ENCODE results near the gene CD4.

The CD4 gene

DNA sequence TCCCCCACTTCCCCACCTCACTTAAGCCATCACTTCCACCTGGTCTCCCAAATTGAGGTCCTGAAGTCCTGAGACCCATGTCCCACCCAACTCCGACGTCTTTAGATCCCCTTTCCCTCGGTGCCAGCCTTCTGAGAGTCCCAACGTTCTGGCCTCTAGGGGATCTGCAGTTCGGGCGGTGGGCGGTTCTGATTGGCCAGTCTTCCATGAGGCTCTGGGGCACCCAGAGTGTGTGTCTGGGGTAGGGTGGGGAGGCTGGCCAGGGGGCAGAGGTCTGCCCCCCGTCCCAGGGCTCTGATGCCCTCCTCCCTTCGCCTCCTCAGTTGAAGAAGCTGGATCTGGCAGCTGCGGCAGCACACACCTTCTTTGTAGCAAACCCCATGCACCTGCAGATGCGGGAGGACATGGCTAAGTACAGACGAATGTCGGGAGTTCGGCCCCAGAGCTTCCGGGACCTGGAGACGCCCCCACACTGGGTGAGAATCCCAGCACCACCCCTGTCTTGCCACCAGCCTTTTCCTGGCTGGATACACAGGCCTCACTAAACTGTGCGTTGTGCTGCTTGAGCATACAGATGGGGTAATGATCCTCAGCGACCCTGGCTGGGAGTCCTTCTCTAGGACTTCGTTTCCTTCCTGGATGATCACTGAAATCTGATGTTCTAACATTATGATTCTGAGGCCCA, 40.4 kb downstream of the CD4 start:
- DNase-seq = no peak

DNA sequence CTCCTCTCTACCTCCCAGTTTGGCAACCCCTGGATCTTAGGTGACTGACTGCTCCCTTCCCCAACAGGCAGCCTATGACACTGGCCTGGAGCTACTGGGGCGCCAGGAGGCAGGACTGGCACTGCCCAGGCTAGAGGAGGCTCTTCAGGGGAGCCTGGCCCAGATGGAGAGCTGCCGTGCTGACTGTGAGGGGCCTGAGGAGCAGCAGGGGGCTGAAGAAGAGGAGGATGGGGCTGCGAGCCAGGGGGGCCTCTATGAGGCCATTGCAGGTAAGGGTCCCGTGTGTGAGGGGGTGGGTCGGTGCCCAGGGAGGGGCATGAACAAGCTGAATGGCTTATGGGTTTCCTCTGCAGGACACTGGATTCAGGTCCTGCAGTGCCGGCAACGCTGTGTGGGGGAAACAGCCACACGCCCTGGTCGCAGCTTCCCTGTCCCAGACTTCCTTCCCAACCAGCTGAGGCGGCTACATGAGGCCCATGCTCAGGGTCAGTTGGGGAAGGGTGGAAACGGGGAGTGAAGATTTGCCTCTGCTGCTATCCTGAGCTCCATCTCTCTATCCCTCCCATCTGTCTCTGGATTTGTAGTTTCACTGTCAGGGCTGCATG, 41.1 kb downstream of the CD4 start:
- no peak for DNase-seq

DNA sequence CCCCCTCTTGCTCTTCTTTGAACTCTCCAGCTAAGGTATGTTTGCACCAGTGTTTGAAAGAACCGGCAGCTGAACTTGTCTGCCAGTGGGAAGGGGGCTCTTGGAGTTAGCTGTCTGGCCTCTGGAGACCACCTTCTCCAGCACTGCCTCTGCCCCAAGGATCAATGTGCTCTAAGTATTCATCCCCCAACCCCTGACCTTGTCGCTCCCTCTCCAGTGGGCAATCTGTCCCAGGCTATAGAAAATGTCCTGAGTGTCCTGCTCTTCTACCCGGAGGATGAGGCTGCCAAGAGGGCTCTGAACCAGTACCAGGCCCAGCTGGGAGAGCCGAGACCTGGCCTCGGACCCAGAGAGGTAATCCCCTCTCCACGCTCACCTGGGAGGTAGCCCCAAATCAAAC, 41.7 kb downstream of the CD4 start:
- no peak for DNase-seq

DNA sequence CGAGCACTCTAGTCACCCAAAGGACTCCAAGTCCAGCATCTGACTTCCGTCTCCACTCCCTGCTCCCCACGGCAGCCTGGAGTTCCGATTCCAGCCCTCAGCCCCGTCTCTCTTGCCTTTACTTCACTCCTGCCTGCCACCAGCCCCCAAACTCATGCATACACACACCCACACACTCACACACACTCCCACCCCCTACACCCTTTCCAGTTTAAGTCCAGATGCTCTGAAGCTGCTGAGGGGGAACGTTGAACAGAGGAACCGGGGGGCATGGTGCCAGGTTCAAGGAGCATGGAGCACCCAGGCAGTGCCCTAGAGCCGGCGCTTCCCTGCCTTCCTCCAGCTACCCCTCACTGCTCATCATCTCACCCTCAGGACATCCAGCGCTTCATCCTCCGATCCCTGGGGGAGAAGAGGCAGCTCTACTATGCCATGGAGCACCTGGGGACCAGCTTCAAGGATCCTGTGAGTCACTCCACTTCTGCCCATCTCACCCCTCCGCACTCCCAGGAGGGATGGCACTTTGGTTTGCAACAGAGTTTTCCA, 42.2 kb downstream of the CD4 start:
- no peak for DNase-seq

DNA sequence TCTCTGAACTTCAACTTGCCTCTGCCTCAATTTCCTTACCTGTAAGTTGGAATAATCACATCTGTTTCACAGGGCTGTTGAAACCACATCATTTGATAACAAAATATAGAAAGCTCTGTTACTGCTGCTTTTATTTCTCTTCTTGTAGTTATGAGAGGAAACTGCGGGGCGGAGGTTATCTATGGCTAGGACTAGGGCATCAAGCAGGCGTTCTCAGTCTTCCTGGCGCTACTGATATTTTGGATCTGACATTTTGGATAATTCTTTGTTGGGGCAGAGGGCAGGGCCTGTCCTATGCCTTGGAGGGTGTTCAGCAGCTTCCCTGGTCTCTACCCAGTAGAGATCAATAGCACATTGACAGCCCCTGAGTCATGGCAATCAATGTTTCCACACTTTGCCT, 42.8 kb downstream of the CD4 start:
- DNase-seq = no peak

DNA sequence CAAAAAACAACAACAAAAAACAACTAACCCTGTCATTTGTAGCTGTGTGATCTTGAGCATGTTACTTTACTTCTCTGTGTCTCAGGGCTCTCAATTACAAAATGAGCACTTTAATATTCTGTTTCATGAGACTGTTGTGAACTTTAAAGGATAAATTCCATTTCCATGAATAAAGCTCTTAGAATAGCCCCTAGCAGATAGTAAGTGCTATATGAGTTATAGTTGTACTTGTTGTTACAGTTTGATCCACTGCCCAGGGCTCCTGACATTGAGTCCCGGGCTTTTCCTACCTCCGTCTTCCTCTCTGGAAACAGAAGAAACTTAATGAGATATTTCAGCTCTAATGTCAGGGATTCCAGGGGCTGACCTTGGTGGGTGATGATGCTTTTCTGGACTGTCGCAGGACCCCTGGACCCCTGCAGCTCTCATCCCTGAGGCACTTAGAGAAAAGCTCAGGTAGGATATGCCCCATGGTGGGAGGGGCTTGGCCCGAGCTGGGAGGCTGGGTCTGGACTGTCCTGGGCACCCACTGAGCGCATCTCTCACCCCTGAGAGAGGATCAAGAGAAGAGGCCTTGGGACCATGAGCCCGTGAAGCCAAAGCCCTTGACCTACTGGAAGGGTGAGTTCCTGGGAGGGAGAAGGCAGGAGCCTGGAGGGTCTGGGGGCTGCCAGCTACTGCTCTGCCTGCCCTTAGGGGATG, 44.0 kb downstream of the CD4 start:
- DNase-seq = no peak

DNA sequence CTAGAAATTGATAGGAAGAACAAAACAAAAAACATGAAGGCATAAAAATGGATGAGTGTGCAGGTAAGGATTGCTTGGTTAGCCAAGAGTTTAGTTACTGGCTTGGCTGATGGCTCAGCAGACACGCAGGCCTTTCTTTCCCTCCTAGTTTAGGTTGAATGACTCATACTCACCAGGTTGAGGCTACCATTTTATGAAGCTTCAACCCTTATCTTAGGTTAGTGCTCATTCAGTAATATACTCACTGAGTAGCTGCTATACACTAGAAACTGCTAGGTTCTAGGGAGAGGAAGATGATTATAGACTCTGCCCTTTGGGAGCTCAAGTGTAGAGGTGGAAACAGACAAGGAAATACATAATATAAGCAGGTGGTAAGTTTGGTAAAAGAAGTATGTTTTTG, 44.9 kb downstream of the CD4 start:
- no peak for DNase-seq

DNA sequence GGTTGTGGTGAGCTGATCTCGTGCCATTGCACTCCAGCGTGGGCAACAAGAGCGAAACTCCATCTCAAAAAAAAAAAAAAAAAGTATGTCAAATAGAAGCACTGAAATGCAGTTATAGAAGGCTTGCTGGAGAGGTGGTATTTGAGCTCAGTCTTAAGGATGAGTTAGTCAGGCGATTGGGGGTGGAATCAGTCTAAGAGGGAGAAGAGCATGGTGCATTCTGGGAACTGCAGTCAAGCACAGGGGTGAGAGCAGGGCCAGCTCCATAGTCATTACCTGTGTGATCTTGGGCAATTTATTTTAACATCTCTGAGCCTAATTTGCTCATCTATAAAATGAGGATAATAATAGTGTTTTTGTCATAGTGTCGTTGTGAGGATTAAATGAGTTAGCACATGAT, 45.5 kb downstream of the CD4 start:
- DNase-seq = no peak

DNA sequence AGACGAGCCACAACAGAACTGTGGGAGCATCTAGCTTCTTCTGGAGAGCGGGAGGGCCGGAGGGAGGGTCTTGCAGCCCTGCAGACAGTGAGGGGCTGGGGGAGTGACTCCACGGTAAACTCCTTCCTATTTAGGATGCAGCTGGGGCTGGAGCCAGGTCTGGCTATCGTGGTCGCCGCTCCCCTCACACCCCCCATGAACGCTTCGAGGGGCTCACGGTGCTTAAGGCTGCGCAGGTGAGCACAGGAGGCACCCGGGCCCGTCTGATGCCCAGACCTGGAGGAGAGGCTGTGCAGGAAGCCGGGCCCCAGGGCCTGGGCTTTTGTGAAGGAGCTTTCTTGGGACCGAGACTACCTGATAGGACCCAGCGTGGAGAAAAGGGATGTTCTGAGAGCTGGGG, 47.5 kb downstream of the CD4 start:
- DNase-seq = no peak

DNA sequence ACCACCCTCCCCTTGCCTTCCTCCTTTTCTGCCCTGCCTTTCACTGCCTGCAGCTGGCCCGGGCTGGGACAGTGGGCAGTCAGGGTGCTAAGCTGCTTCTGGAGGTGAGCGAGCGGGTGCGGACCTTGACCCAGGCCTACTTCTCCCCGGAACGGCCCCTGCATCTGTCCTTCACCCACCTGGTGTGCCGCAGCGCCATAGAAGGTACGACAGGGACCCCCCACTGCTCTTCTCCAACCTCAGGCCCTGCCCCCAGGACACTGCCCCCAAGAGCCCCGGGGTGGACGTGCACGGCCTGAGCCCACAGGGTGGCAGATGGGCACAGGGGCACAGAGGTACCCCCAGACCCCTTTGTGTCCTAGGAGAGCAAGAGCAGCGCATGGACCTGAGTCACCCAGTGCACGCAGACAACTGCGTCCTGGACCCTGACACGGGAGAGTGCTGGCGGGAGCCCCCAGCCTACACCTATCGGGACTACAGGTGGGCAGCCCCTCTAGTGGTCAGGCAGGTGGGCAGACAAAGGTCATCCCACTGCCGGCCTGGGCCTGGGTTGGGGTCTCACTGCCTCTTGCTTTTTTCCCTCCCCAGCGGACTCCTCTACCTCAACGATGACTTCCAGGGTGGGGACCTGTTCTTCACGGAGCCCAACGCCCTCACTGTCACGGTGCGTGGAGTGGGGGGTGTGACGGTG, 48.2 kb downstream of the CD4 start:
- DNase-seq = no peak

DNA sequence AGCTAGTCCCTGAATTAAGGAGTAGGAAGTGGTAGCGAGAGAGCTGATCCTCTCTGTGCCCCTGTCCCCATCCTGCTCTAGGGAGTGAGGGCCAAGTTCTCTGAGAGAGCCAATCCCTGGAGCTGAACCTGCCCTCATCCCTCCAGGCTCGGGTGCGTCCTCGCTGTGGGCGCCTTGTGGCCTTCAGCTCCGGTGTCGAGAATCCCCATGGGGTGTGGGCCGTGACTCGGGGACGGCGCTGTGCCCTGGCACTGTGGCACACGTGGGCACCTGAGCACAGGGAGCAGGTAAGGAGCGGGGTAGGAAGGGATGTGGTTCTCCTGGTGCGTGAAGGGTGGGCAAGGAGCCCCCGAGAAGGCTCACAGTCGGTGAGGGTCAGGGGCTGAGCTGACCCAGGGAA, 49.5 kb downstream of the CD4 start:
- DNase-seq = no peak

DNA sequence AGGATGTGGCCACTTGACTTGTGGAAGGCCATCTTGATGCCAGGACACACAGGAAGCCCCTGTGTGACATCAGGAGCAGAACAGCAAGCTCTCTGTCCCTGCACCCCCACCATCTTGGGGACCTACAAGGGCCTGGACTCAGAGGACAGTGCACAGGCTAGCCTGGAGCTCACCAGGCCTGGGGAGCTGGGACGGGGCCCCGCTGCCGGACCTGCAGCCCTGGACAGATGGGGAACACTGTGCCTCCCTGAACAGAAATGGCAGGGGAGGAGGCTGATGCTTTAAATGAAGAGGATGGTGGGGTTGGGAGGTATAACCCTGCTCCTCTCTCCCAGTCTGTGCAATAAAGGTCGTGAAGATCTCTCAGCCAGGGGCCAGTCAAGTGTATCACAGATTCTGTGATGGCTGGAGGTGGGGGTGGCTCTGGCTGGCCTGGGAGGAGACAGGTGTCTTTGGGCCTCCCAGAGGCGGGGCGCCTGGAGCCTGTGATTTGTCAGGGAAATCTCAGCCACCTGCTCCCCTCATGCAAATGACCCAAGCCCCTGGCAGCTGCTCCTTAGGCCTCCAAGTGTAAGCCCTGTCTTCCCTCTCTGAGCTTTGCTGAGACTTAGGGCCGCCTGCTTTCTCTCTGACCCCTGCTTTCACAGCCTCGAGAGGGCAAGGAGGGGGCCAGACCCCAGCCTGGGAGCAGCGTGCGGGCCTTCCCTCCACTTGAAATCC, 50.3 kb downstream of the CD4 start:
- DNase-seq = no peak

DNA sequence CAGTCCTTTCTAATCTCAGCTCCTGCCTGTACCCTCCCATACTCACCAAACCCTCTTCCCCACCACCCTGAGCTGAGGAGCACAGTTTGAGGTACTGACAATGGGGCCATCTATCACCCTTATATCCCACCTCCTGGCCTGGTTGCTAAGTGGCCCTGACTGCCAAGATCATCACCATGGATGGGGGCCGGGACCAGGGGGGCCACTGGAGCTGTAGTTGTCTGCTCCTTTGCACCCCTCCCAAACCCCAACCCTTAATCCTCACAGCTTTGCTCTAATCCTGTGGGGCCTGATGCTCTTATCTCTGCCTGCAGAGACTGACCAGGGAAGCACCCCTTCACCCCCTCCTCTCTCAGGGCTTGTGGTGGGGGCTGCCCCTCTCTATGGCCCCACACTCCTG, 51.0 kb downstream of the CD4 start:
- no peak for DNase-seq

DNA sequence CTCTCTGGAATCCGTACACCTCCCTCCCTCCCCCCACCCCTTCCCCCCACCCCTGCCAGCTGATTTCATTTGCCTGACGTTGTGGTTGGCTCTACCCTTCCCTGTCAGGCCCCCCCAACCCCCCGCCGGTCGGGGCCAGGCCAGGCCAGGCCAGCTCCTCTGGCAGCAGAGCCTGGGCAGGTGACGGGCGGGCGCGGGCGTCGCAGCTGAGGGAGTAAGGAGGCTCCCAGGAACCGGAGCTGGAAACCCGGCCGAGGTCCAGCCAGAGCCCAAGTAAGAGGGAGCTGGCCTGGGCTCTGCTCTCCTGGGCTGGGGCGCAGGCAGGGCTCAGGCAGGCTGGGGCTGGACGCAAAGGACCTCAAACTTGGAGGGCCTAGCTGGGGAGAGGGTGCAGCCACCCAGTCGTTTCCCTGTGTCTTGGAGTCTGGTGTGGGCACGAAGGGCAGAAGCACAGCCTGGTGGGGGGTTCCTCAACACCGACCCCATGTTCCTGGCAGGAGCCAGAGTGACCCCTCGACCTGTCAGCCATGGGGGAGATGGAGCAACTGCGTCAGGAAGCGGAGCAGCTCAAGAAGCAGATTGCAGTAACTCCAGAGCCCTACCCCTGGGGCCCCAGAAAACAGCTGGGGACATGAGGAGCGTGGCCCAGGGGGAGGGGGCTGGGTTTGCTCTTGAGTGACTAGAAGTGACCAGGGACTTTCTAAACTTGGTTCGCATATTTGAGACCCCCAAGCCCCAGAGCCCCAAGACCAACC, 51.6 kb downstream of the CD4 start, which contains the start of gene GNB3:
Gene GNB3, plus strand, starts transcription at position 165 of the 755 bp plus-strand sequence. Its CDS starts 363 bp downstream, at position 528.
- DNase-seq = no peak

DNA sequence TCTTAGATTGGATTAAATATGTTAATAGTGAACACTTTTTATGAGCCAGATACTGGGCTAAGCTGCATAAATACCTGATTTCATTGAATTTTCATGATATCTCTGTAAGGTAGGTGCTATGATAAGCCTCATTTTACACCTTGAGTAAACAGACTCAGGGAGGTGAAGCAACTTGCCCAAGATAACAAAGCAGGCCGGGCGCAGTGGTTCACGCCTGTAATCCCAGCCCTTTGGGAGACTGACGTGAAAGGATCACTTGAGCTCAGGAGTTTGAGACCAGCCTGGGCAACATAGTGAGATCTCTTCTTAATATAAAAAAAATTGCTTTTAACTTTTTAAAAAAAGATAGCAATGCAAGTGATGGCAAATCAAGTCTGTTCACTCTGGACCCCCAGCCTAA, 52.7 kb downstream of the CD4 start:
- no peak for DNase-seq

DNA sequence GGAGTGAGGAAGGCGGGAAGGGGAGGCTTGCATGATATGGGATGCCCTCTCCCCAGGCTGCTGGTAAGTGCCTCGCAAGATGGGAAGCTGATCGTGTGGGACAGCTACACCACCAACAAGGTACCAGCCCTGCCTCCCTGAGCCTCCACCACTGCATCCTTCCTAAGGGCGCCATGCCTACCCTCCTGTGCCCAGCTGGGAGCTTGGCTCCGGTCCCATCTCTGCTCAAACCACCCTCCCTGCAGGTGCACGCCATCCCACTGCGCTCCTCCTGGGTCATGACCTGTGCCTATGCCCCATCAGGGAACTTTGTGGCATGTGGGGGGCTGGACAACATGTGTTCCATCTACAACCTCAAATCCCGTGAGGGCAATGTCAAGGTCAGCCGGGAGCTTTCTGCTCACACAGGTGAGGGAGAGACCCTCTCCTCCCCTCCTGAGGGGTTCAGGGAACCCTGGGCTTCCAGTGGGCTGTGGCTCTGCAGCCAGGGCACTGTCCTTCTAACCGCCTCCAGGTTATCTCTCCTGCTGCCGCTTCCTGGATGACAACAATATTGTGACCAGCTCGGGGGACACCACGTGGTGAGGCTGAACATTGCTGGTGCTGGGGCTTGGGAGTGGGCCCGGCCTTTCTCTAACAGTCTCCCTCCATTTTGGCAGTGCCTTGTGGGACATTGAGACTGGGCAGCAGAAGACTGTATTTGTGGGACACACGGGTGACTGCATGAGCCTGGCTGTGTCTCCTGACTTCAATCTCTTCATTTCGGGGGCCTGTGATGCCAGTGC, 54.0 kb downstream of the CD4 start:
- DNase-seq = no peak

DNA sequence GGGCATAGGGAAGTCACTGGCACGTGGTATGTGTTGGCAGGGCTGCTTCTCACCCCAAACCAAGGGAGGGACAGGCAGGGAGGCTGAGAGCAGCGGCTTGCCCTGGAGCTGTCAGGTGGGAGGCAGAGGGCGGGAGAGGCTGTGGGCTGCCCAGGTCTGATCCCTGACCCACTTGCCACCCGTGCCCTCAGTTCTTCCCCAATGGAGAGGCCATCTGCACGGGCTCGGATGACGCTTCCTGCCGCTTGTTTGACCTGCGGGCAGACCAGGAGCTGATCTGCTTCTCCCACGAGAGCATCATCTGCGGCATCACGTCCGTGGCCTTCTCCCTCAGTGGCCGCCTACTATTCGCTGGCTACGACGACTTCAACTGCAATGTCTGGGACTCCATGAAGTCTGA, 56.1 kb downstream of the CD4 start:
- DNase-seq = no peak

DNA sequence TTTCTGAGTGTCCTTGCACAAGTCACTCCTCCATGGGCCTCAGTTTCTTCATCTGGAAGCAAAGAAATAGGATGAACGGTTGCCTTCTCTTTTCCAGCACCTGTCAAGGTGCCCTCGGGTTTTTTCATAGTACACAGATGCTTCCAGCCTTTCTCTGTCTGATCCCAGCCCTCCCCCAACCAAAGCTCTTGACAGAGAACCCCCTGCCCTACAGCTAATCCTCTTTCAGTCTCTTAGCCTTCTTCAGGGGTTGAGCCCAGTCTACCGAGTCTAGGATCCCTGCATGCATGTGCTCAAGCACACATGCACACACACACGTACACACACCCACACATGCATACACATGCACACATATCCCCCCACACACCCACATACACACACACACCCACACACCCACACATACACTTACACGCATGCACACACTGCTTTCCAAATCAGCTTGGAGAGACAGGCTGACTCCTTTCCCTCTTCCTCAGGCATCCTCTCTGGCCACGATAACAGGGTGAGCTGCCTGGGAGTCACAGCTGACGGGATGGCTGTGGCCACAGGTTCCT, 57.1 kb downstream of the CD4 start:
- DNase-seq = no peak

DNA sequence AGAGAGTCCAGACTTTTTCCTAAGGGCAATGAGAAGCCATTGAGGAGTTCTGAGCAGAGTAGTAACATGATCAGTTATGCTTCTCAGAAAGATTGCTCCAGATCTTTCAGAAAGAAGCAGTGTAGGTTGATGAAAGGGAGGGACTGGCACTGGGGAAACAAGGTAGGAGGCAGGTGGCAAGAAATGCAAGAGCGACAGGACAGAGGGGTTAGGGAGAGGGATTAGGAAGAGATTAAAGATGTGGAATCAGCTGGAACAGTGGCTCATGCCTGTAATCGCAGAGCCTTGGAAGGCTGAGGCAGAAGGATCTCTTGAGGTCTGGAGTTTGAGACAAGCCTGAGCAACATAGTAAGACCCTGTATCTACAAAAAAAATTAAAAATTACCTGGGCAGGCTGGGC, 58.3 kb downstream of the CD4 start:
- no peak for DNase-seq

DNA sequence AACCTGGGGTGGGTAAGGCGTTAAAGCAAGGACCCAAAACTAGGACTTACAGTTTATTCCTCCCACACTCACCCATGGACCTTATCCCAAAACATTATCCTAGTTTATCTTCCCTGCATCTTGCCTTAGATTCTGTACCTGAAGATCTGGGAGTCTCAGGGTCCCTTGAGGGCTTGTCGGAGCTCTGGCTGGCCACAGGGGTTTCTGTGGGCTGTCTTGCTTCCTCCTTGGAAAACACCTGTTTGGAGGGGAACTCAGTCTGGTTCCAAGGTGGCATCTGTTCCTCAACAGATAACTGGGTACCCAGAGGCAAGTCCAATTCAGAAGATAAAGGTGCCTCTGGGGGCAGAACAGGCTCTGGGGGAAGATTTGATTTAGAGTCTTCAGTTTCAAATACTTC, 60.1 kb downstream of the CD4 start:
- no peak for DNase-seq

All from CD4-positive, alpha-beta T cell treated with Interleukin-17A for 1 hour (primary cell).